ENCODE data around the gene APOOL.
"Not testable (repeated sequence)": the region's sequence is repeated elsewhere in the genome, so short reads cannot be mapped to it uniquely, and the experiment has no call there.

APOOL gene, protein sequence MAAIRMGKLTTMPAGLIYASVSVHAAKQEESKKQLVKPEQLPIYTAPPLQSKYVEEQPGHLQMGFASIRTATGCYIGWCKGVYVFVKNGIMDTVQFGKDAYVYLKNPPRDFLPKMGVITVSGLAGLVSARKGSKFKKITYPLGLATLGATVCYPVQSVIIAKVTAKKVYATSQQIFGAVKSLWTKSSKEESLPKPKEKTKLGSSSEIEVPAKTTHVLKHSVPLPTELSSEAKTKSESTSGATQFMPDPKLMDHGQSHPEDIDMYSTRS

GRCh38 chrX:85003655-85004244 lies at the start of gene APOOL:
TSS of gene APOOL (plus strand) at chrX:85003877. CDS start at chrX:85003913, 36 bp downstream.
- DNase-seq (ENCODE audit: low spot score): peak; percentile 71

GRCh38 chrX:84956304-84956703 lies 47.4 kb upstream of the APOOL start:
- DNase-seq (ENCODE audit: low spot score): no peak

- DNase-seq (ENCODE audit: low spot score): no peak
Observed at GRCh38 chrX:84974803-84975202, 28.9 kb upstream of the APOOL start.

DNA sequence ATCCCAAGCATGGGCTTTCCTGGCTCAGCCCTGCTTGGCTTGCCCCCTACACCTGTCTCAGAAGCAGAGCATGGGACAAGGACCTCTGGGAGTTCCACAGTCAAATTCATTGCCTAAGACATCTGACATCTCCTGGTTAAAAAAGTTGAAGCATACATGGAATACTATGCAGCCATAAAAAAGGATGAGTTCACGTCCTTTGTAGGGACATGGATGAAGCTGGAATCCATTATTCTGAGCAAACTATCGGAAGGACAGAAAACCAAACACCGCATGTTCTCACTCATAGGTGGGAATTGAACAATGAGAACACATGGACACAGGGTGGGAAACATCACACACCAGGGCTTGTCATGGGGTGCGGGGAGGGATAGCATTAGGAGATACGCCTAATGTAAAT lies 11.9 kb upstream of the APOOL start:
- not testable (repeated sequence) for DNase-seq (ENCODE audit: low spot score)

DNA sequence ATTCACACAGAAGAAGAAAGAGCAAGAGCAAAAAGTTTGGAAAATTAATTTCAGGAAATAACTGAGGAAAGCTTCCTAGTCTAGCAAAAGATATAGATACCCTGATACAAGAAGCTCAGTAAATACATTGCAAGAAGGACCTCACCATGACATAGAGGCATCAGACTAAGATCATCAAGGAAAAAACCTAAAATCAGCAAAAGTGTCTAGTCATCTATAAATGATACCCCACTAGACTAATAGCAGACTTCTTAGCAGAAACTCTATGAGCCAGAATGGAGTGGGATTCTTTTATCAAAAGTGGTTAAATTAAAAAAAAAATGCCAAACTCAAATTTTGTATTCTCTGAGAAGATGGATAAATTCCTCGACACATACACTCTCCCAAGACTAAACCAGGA lies 10.5 kb upstream of the APOOL start:
- no peak for DNase-seq (ENCODE audit: low spot score)

DNA sequence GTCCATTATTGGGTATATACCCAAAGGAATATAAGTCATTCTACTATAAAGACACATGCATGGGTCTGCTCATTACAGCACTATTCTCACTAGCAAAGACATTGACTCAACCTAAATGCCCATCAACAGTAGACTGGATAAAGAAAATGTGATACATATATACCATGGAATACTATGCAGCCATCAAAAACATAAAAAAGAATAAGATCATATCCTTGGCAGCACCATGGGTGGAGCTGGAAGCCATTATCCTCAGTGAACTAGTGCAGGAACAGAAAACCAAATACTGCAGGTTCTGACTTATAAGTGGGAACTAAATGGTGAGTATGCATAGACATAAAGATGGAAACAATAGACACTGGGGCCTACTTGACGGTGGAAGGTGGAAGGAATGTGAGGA lies 2.3 kb upstream of the APOOL start:
- DNase-seq (ENCODE audit: low spot score): no peak

- DNase-seq (ENCODE audit: low spot score): no peak
Observed at GRCh38 chrX:85004255-85004654, 578 bp downstream of the APOOL start.

- DNase-seq (ENCODE audit: low spot score): no peak
Observed at GRCh38 chrX:85012098-85012497, 8.4 kb downstream of the APOOL start.

GRCh38 chrX:85015351-85015750 lies 11.7 kb downstream of the APOOL start:
- DNase-seq (ENCODE audit: low spot score): not testable (repeated sequence)

DNA sequence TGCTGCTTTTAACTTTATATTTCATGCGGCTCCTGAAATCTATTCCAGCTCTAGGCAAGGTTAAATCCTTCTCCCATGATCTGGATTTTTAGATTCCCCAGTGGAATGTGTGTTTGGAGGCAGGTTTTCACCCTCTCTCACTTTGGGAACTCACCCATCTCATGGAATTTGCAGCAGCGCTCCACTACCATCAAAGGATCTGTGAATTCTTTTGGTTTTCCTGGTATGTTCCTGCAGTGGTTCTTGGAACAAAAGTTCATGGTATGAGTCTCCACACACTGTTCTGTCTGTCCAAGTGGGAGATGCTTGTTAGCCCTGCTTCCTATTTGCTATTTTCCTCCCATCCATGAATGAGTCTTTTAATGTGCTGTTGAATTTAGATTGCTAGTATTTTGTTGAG lies 14.0 kb downstream of the APOOL start:
- no peak for DNase-seq (ENCODE audit: low spot score)

GRCh38 chrX:85018471-85018870 lies 14.8 kb downstream of the APOOL start:
- DNase-seq (ENCODE audit: low spot score): no peak

DNA sequence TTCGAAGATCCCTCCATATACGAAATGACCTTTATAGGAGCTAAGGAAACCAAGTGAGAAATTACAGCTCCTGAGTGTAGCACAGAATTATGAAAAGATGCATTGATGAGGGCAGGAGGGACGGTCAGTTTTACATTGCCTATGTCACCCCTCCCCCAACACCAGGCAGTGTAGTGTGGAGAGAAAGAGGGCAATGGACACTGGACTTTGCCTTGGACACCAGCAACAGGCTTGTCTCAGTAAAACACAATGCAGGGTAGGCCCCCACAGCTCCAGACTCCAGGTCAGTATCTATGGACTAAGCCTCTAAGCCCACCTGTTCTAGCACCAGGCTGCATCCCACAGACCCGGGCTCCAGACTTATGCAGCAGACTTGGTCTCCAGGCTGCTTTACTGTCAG lies 16.5 kb downstream of the APOOL start:
- DNase-seq (ENCODE audit: low spot score): no peak

DNA sequence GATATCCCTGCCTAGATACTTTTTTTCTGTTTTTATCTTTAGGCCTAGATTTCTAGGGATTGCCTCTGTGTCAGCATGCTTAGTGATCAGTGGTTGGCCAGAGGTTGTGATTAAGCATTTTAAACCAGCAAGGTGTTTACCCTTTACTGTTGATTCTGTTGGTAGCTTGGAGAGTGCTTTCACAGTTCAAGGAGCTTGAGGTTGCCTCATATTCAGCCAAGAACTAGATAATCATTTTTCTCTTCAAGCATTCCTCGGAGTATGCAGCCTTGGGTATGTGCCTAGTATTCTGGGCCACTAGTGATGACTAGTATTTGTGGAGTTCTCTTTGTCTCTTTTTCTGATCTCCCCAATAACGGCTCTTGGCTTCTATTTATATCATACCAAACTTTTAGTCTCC lies 20.4 kb downstream of the APOOL start:
- no peak for DNase-seq (ENCODE audit: low spot score)

DNA sequence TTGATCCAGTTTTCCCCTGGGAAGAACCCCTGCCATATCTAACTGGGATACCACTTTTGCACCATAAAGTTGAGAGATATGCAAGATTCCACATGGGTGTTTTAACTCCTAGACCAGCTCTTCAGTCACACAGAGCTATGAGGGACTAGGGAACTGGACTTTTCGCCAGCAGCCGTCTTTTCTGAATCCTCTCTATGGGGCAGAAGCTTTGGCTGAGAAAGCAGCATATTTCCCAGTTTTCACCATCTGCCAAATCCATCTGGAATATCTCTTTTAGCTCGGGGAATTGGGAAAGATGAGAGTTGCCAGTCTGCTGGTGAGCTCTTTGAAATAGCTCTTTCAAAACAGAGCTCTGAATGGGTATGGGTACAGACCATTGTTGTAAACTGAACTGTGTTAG lies 20.9 kb downstream of the APOOL start:
- no peak for DNase-seq (ENCODE audit: low spot score)

- no peak for DNase-seq (ENCODE audit: low spot score)
Observed at GRCh38 chrX:85026170-85026569, 22.5 kb downstream of the APOOL start.

- no peak for DNase-seq (ENCODE audit: low spot score)
Observed at GRCh38 chrX:85029043-85029442, 25.4 kb downstream of the APOOL start.

DNA sequence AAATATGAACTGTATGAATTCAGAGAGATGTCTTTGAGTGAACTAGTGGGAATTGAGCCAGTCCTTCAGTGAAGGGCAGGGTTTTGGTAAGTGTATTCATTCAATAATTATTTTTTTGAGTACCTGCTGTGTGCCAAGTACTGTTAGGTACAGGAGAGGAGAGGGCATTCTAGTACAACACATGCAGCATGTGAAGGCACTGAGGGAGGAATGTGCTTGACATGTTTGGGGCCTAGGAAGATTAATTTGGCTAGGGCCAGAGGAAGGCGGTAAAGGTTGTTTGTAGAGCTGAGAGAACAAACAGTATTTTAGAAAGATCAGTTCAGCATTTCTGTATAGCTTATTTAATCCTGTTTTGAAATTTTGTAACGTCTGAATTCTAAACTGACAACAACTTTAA lies 27.8 kb downstream of the APOOL start:
- DNase-seq (ENCODE audit: low spot score): no peak

- no peak for DNase-seq (ENCODE audit: low spot score)
Observed at GRCh38 chrX:85037114-85037513, 33.4 kb downstream of the APOOL start.

- no peak for DNase-seq (ENCODE audit: low spot score)
Observed at GRCh38 chrX:85051627-85052026, 48.0 kb downstream of the APOOL start.

DNA sequence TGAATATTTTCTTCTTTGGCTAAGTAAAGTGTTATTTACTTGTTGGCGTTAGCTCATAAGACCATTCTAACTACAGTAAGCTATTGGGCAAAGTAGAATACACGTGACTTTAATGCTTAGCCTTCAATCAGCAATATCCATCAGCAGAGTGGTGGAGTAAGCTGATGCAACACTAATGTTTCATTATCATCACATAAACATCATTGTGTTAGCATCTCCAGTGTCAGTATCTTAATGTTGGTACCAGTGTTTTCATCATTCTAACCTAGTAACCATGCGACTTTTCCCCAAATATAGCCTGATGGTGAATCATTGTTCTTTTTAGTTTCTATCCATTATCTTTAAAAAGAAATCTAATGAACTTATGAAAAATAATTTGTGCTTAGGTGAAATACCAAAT lies 48.5 kb downstream of the APOOL start:
- no peak for DNase-seq (ENCODE audit: low spot score)

GRCh38 chrX:85052636-85053343 lies 49.1 kb downstream of the APOOL start:
- no peak for DNase-seq (ENCODE audit: low spot score)

GRCh38 chrX:85065512-85066198 lies 62.0 kb downstream of the APOOL start:
- DNase-seq (ENCODE audit: low spot score): no peak

DNA sequence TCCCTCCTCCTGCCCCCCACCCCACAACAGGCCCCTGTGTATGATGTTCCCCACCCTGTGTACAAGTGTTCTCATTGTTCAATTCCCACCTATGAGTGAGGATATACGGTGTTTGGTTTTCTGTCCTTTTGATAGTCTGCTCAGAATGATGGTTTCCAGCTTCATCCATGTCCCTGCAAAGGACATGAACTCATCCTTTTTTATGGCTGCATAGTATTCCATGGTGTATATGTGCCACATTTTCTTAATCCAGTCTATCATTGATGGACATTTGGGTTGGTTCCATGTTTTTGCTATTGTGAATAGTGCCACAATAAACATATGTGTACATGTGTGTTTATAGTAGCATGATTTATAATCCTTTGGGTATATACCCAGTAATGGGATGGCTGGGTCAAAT lies 73.6 kb downstream of the APOOL start:
- DNase-seq (ENCODE audit: low spot score): not testable (repeated sequence)

All from CD4-positive, alpha-beta T cell treated with Interleukin-6 at 100 ng/mL for 8 hours (primary cell).